ENCODE data around the gene GNG14. TPM values are rescaled to one million over a fixed set of nuclear protein-coding genes. Genes with fewer than 3 reads are reported as not detected.

GNG14 gene
- not detected in 5 replicates for total RNA-seq (2022; extraction: Qiagen RNA extraction; ENCODE audit: low read depth)

GRCh38 chr19:12687496-12688196, at the start of gene GNG14:
Gene GNG14 (plus strand): TSS chr19:12687998. CDS start chr19:12688049, 51 bp downstream.

GRCh38 chr19:12666265-12667048, 21.3 kb upstream of the GNG14 start, which contains the start of the genes MAN2B1 and WDR83:
Gene MAN2B1 (minus strand): TSS chr19:12666742. CDS start chr19:12666701, 41 bp downstream.
Gene WDR83 (plus strand): TSS chr19:12666807. CDS start chr19:12669791, 2,984 bp downstream.

GRCh38 chr19:12681074-12681987, 6.5 kb upstream of the GNG14 start, which contains the start of gene DHPS:
Gene DHPS (minus strand): TSS chr19:12681880. CDS start chr19:12681766, 114 bp downstream.

GRCh38 chr19:12696366-12697335, 8.9 kb downstream of the GNG14 start, which contains the start of gene FBXW9:
Gene FBXW9 (minus strand): TSS chr19:12696631. CDS start chr19:12696581, 50 bp downstream.

GRCh38 chr19:12723641-12724426, 36.0 kb downstream of the GNG14 start, which contains the start of gene TNPO2:
Gene TNPO2 (minus strand): TSS chr19:12723932. CDS start chr19:12720977, 2,955 bp downstream.

GRCh38 chr19:12736995-12737834, 49.4 kb downstream of the GNG14 start, which contains the start of gene GET3:
Gene GET3 (plus strand): TSS chr19:12737497. CDS start chr19:12737506, 9 bp downstream.

Other genes starting within 250 kb of the GNG14 start
- gene ZNF443, start 247.0 kb upstream of the GNG14 start, total RNA-seq (2022; extraction: Qiagen RNA extraction; ENCODE audit: low read depth), result 0.89 to 1.4 TPM (median 1.00 TPM) in 5 replicates
- gene ZNF709, start 203.2 kb upstream of the GNG14 start, total RNA-seq (2022; extraction: Qiagen RNA extraction; ENCODE audit: low read depth), result 0.02 to 0.05 TPM in 2 of 5 replicates, not detected in the others
- gene ZNF564, start 136.5 kb upstream of the GNG14 start, total RNA-seq (2022; extraction: Qiagen RNA extraction; ENCODE audit: low read depth), result 1.7 to 2.6 TPM (median 2.1 TPM) in 5 replicates
- gene ZNF490, start 77.2 kb upstream of the GNG14 start, total RNA-seq (2022; extraction: Qiagen RNA extraction; ENCODE audit: low read depth), result 0.62 to 1.1 TPM (median 0.84 TPM) in 5 replicates
- gene ZNF791, start 77.1 kb upstream of the GNG14 start, total RNA-seq (2022; extraction: Qiagen RNA extraction; ENCODE audit: low read depth), result 4.7 to 6.6 TPM (median 6.2 TPM) in 5 replicates
- gene MAN2B1, start 21.3 kb upstream of the GNG14 start, total RNA-seq (2022; extraction: Qiagen RNA extraction; ENCODE audit: low read depth), result 19.1 to 24.4 TPM (median 20.1 TPM) in 5 replicates
- gene WDR83, start 21.2 kb upstream of the GNG14 start, total RNA-seq (2022; extraction: Qiagen RNA extraction; ENCODE audit: low read depth), result 9.0 to 11.7 TPM (median 10.3 TPM) in 5 replicates
- gene DHPS, start 6.1 kb upstream of the GNG14 start, total RNA-seq (2022; extraction: Qiagen RNA extraction; ENCODE audit: low read depth), result 38.6 to 51.8 TPM (median 48.5 TPM) in 5 replicates
- 10.8 to 13.2 TPM (median 12.6 TPM) in 5 replicates for gene FBXW9, start 8.6 kb downstream of the GNG14 start, total RNA-seq (2022; extraction: Qiagen RNA extraction; ENCODE audit: low read depth)
- 29.7 to 36.8 TPM (median 36.6 TPM) in 5 replicates for gene TNPO2, start 35.9 kb downstream of the GNG14 start, total RNA-seq (2022; extraction: Qiagen RNA extraction; ENCODE audit: low read depth)
- 135 to 200 TPM (median 176 TPM) in 5 replicates for gene TRIR, start 46.7 kb downstream of the GNG14 start, total RNA-seq (2022; extraction: Qiagen RNA extraction; ENCODE audit: low read depth)
- gene GET3, start 49.5 kb downstream of the GNG14 start, total RNA-seq (2022; extraction: Qiagen RNA extraction; ENCODE audit: low read depth), result 78.4 to 98.3 TPM (median 91.2 TPM) in 5 replicates
- 0.06 TPM in 1 of 5 replicates, not detected in the others for gene BEST2, start 63.8 kb downstream of the GNG14 start, total RNA-seq (2022; extraction: Qiagen RNA extraction; ENCODE audit: low read depth)
- gene HOOK2, start 87.6 kb downstream of the GNG14 start, total RNA-seq (2022; extraction: Qiagen RNA extraction; ENCODE audit: low read depth), result 7.2 to 12.1 TPM (median 10.4 TPM) in 5 replicates
- 96.9 to 138 TPM (median 119 TPM) in 5 replicates for gene JUNB, start 103.5 kb downstream of the GNG14 start, total RNA-seq (2022; extraction: Qiagen RNA extraction; ENCODE audit: low read depth)
- gene PRDX2, start 113.8 kb downstream of the GNG14 start, total RNA-seq (2022; extraction: Qiagen RNA extraction; ENCODE audit: low read depth), result 0.59 to 0.91 TPM (median 0.74 TPM) in 5 replicates
- 0.90 to 13.2 TPM (median 10.8 TPM) in 5 replicates for gene THSD8, start 114.1 kb downstream of the GNG14 start, total RNA-seq (2022; extraction: Qiagen RNA extraction; ENCODE audit: low read depth)
- 37.4 to 49.2 TPM (median 44.4 TPM) in 5 replicates for gene RNASEH2A, start 118.6 kb downstream of the GNG14 start, total RNA-seq (2022; extraction: Qiagen RNA extraction; ENCODE audit: low read depth)
- gene RTBDN, start 146.6 kb downstream of the GNG14 start, total RNA-seq (2022; extraction: Qiagen RNA extraction; ENCODE audit: low read depth), result 0.24 to 0.26 TPM in 2 of 5 replicates, not detected in the others
- gene MAST1, start 150.5 kb downstream of the GNG14 start, total RNA-seq (2022; extraction: Qiagen RNA extraction; ENCODE audit: low read depth), result 1.9 to 2.9 TPM (median 2.2 TPM) in 5 replicates
- 26.8 to 32.2 TPM (median 29.9 TPM) in 5 replicates for gene DNASE2, start 193.5 kb downstream of the GNG14 start, total RNA-seq (2022; extraction: Qiagen RNA extraction; ENCODE audit: low read depth)
- 0.06 TPM in 1 of 5 replicates, not detected in the others for gene KLF1, start 199.2 kb downstream of the GNG14 start, total RNA-seq (2022; extraction: Qiagen RNA extraction; ENCODE audit: low read depth)
- 7.9 to 10.8 TPM (median 8.8 TPM) in 5 replicates for gene GCDH, start 203.2 kb downstream of the GNG14 start, total RNA-seq (2022; extraction: Qiagen RNA extraction; ENCODE audit: low read depth)
- 0.31 to 0.57 TPM (median 0.46 TPM) in 5 replicates for gene SYCE2, start 231.3 kb downstream of the GNG14 start, total RNA-seq (2022; extraction: Qiagen RNA extraction; ENCODE audit: low read depth)
- gene FARSA, start 245.7 kb downstream of the GNG14 start, total RNA-seq (2022; extraction: Qiagen RNA extraction; ENCODE audit: low read depth), result 68.3 to 85.5 TPM (median 73.0 TPM) in 5 replicates

Data from A549 treated with DMSO at 1 μM for 4 hours (cell line).